PC-3 (cell line): ENCODE measurements around the gene MRO. TPM values are rescaled to one million over a fixed set of nuclear protein-coding genes. Genes with fewer than 3 reads are reported as not detected.
A peak's percentile ranks its signal among the peaks of the same experiment; 100 is the strongest.

Experiments used
- ATAC-seq: fragments of 200-7000 bp; cut with Tn5 transposase; 2 replicates; pipeline ENCODE4 v1.9.1; 2020; ENCODE audit warnings: mild to moderate bottlenecking, moderate library complexity
- BruUV-seq: library from RNA; stranded (reverse); fragments of 400-500 nt; replicated peaks from 2 replicates; lab custom pipeline; 2021; lab: Mats Ljungman, UMichigan
- CTCF ChIA-PET: fragments of 300-600 bp; sonication (Branson Sonifier 250); formaldehyde crosslinking; loops from one replicate; lab custom pipeline; 2022; ENCODE audit warnings: antibody characterized with exemption; lab: Charles Lee
- POLR2A ChIA-PET: fragments of 300-600 bp; sonication (Branson Sonifier 250); formaldehyde crosslinking; loops from one replicate; lab custom pipeline; 2022; ENCODE audit warnings: antibody characterized with exemption; ENCODE audit not compliant: unreplicated experiment; lab: Charles Lee
- DNase-seq: peaks from one replicate; pipeline ENCODE4 v3.0.0-alpha.2; 2015
- H2AFZ ChIP-seq: fragments of 300-600 bp; sonication (generic); 2 replicates; pipeline ENCODE4 v1.6.0; 2016; ENCODE audit warnings: antibody characterized with exemption, low read length
- H3F3A ChIP-seq: fragments of 300-600 bp; sonication (generic); one replicate; pipeline ENCODE4 v1.6.0; 2017; ENCODE audit warnings: antibody characterized with exemption, low read length, control low read depth, mild to moderate bottlenecking; ENCODE audit not compliant: unreplicated experiment
- H3K27ac ChIP-seq: fragments of 300-600 bp; sonication (generic); 2 replicates; pipeline ENCODE4 v1.5.1; 2016; ENCODE audit warnings: mild to moderate bottlenecking, low read length
- H3K27me3 ChIP-seq: fragments of 300-600 bp; sonication (generic); 2 replicates; pipeline ENCODE4 v1.6.1; 2016; ENCODE audit warnings: low read length, mixed read lengths
- H3K36me3 ChIP-seq: fragments of 300-600 bp; sonication (generic); 2 replicates; pipeline ENCODE4 v1.6.1; 2016; ENCODE audit warnings: low read depth, mixed run types, low read length, mixed read lengths
- H3K4me1 ChIP-seq: fragments of 300-600 bp; sonication (generic); 2 replicates; pipeline ENCODE4 v1.5.1; 2016; ENCODE audit warnings: low read length; ENCODE audit not compliant: insufficient read depth
- H3K4me2 ChIP-seq: fragments of 300-600 bp; sonication (generic); 2 replicates; pipeline ENCODE4 v1.6.0; 2016; ENCODE audit warnings: low read length
- H3K4me3 ChIP-seq: fragments of 300-600 bp; sonication (generic); 2 replicates; pipeline ENCODE4 v1.5.1; 2016; ENCODE audit warnings: mild to moderate bottlenecking, low read length, mixed read lengths
- H3K79me2 ChIP-seq: fragments of 300-600 bp; sonication (generic); 2 replicates; pipeline ENCODE4 v1.6.1; 2017; ENCODE audit warnings: low read length, mixed read lengths
- H3K9ac ChIP-seq: fragments of 300-600 bp; sonication (generic); 2 replicates; pipeline ENCODE4 v1.6.0; 2016; ENCODE audit warnings: mild to moderate bottlenecking, low read length
- H3K9me2 ChIP-seq: fragments of 300-600 bp; sonication (generic); replicated peaks from 2 replicates; pipeline ENCODE4 v1.6.1; 2016; ENCODE audit warnings: mixed run types, low read length, mixed read lengths
- H3K9me3 ChIP-seq: fragments of 300-600 bp; sonication (generic); 2 replicates; pipeline ENCODE4 v1.6.1; 2016; ENCODE audit warnings: low read length, mixed read lengths
- H4K20me1 ChIP-seq: fragments of 300-600 bp; sonication (generic); 2 replicates; pipeline ENCODE4 v1.6.1; 2016; ENCODE audit warnings: low read length, mixed read lengths
- EZH2 ChIP-seq: fragments of 300-600 bp; sonication (generic); IDR thresholded peaks from one replicate; pipeline ENCODE4 v1.6.1; 2017; ENCODE audit warnings: antibody characterized with exemption, mild to moderate bottlenecking, low read length; ENCODE audit not compliant: unreplicated experiment
- EZH2phosphoT487 ChIP-seq: fragments of 300-600 bp; sonication (generic); IDR thresholded peaks from 2 replicates; pipeline ENCODE4 v1.6.1; 2018; ENCODE audit warnings: mild to moderate bottlenecking, antibody characterized with exemption, low read length, borderline replicate concordance
- intact Hi-C: fragments of 100-400 bp; cut with micrococcal nuclease; formaldehyde crosslinking; loops from 2 replicates; pipeline ENCODE4 v1.9.0; 2023
- total RNA-seq: library from RNA; depleted of rRNA; stranded (reverse); fragments of >200 nt; gene quantifications from 2 replicates; pipeline ENCODE4 v1.2.3, GENCODE V29; 2014
- TF ChIP-seq, protein P1 (sequence below): fragments of 300-600 bp; sonication (generic); conservative IDR thresholded peaks from 2 replicates; pipeline ENCODE4 v1.5.1; 2017; ENCODE audit warnings: antibody characterized with exemption, low read depth, mild to moderate bottlenecking, low read length

The MRO gene
- total RNA-seq, 1 experiment from 2014 or later, result 0.55 TPM

- TF ChIP-seq, protein P1, sequence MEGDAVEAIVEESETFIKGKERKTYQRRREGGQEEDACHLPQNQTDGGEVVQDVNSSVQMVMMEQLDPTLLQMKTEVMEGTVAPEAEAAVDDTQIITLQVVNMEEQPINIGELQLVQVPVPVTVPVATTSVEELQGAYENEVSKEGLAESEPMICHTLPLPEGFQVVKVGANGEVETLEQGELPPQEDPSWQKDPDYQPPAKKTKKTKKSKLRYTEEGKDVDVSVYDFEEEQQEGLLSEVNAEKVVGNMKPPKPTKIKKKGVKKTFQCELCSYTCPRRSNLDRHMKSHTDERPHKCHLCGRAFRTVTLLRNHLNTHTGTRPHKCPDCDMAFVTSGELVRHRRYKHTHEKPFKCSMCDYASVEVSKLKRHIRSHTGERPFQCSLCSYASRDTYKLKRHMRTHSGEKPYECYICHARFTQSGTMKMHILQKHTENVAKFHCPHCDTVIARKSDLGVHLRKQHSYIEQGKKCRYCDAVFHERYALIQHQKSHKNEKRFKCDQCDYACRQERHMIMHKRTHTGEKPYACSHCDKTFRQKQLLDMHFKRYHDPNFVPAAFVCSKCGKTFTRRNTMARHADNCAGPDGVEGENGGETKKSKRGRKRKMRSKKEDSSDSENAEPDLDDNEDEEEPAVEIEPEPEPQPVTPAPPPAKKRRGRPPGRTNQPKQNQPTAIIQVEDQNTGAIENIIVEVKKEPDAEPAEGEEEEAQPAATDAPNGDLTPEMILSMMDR, result no peak
- TF ChIP-seq EZH2 (no peak), EZH2phosphoT487 (no peak)
- BruUV-seq, result no TSS peak
- Histone ChIP-seq H3K36me3 (no peaks in the 10 kb centered on the region), H3K79me2 (no peaks in the 10 kb centered on the region), H3K9ac (no peak overlapping the region), H3K4me1 (no peaks in the 10 kb centered on the region), H3F3A (no peaks in the 10 kb centered on the region), H2AFZ (no peak overlapping the region), H3K4me2 (no peak overlapping the region), H3K27me3 (no peaks in the 10 kb centered on the region), H3K27ac (no peak overlapping the region), H4K20me1 (no peaks in the 10 kb centered on the region), H3K9me3 (no peaks in the 10 kb centered on the region), H3K9me2 (no peaks in the 10 kb centered on the region), H3K4me3 (no peak overlapping the region)
- ATAC-seq (no peak), DNase-seq (no peak)
- ChIA-PET CTCF (no interaction called here), POLR2A (no interaction called here)
- intact Hi-C loops, result loop anchor here (1.0 to 10.0 kb wide), 3 partner anchors 46 to 374 kb away; partner anchors contain the start of genes MEX3C and SMAD4
Measured at GRCh38 chr18:50820901-50821520, 1.2 kb upstream of the MRO start.

DNA sequence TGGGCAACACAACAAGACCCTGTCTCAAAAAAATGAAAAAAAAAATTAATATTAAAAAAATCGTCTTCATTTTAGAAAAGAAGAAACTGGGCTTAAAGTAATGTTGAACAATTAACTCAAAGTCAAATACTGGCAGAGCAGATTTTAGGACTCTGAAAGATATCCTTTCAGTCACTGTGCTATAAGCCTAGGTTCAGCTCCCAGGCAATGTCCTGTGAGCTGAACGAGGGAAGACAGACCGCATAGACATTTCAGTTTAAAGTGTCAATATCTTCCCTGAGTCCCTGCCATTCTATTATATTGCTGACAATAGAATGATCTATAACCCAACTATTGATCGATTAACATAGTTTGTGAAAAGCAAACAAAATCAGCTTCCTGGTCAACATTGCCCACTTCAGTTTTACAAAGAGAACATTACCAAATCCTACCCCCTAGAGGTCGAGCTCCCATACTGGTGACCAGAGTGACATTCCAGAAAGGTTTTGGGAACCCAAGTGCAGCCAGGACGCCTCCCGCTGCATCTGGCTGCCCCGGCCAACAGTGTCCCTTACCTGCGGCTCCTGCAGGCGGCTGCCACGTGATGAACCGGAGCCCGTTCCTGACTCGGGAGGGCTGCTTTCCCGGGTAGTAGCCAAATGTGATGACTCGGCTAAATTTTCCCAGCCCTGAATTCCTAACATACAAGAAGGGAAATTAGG lies 639 bp downstream of the MRO start:
- H3K4me2 ChIP-seq, result peak overlapping the region; percentile 85
- peak; percentile 13 for DNase-seq
- peak overlapping the region; percentile 64 for H3K4me3 ChIP-seq
- BruUV-seq, result no TSS peak
- CTCF ChIA-PET, result interaction anchor here (0.8 kb wide), 1 partner anchor 48 kb away, joined by 4 read pairs; no protein-coding TSS in a partner anchor
- TF ChIP-seq EZH2phosphoT487 (no peak), EZH2 (no peak)
- TF ChIP-seq, protein P1, result no peak
- no peak overlapping the region for H3K27ac ChIP-seq
- no peaks in the 10 kb centered on the region for H3K9me2 ChIP-seq
- no peaks in the 10 kb centered on the region for H3K36me3 ChIP-seq
- H3K4me1 ChIP-seq, result no peaks in the 10 kb centered on the region
- peak; percentile 71 for ATAC-seq
- no peaks in the 10 kb centered on the region for H3F3A ChIP-seq
- peak overlapping the region; percentile 79 for H2AFZ ChIP-seq
- POLR2A ChIA-PET, result no interaction called here
- no peak overlapping the region for H3K9ac ChIP-seq
- intact Hi-C loops, result loop anchor here (1.0 kb wide), 1 partner anchor 232 kb away; no protein-coding TSS in a partner anchor
- no peaks in the 10 kb centered on the region for H3K27me3 ChIP-seq
- no peaks in the 10 kb centered on the region for H3K79me2 ChIP-seq
- H4K20me1 ChIP-seq, result no peaks in the 10 kb centered on the region
- H3K9me3 ChIP-seq, result no peaks in the 10 kb centered on the region
